ENCODE results near the gene LRRC74B.

DNA sequence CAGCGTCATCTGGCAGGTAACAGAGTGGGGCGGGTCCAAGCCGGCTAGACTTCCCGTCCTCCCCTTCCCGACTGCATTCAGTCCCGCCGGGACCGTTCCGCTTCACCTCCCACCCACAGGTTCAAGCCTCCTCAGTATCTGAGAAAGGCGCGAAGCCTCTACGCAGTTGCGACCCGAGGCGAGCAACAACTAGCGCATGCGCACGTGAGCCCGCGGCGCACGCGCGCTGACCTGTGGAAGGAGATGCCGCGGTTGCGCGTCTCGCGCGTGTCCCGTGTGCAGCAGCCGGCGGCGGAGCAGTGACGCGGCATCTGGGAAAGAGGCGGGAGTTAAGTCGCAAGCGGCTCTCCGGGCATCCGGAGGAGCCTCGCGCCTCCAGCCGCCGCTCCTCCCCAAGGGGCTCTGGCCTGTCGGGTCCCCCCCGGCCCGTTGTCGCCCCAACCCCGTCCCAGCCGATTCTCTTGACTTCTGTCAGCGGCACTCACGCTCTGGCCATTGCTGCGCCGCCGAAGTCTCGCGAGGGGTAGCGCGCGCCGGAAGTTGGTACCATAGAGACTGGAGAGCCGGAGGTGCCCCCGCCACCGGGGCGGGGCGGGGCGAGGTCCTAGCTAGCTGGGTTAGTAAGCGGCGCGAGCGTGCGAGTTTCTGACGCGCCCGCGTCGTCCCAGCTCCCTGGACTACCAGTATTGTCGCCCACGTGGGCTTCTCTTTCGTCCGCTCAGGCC, 44.0 kb upstream of the LRRC74B start, which contains the start of gene THAP7:
- no peak for TF ChIP-seq CTCF (conservative IDR thresholded peaks at IDR 0.05)
- TF ChIP-seq ZFX (IDR thresholded peaks at IDR 0.05) = no peak
